Motor neuron (in vitro differentiated cells): ENCODE data around the gene BIRC7. TPM values are rescaled to one million over a fixed set of nuclear protein-coding genes. Genes with fewer than 3 reads are reported as not detected.

Experiments
- ATAC-seq, 8 experiments: fragments of 200-7000 bp; cut with Tn5 transposase; replicated peaks in 6 of 8; 2 replicates each; pipeline ENCODE4 v1.8.0; 2021; ENCODE audit warnings: mild to moderate bottlenecking in 8 of 8, moderate library complexity in 8 of 8
- H3K27ac ChIP-seq, 2 donors: fragments of 250-450 bp; sonication (Bioruptor Pico); 2 replicates each; pipeline ENCODE4 v1.9.0; 2021; ENCODE audit warnings: antibody characterized with exemption in 2 of 2, mild to moderate bottlenecking in 2 of 2, moderate library complexity in 1 of 2
- H3K4me1 ChIP-seq, 2 donors: fragments of 250-450 bp; sonication (Bioruptor Pico); replicated peaks in 1 of 2; 2 replicates each; pipeline ENCODE4 v1.6.1; 2021; ENCODE audit warnings: antibody characterized with exemption in 2 of 2, mild to moderate bottlenecking in 2 of 2, moderate library complexity in 1 of 2
- H3K4me3 ChIP-seq, 5 donors: fragments of 250-450 bp; sonication (Bioruptor Pico); 2 replicates each; pipeline ENCODE4 v1.9.0; 2021; ENCODE audit warnings: antibody characterized with exemption in 5 of 5, mild to moderate bottlenecking in 5 of 5, moderate library complexity in 4 of 5
- WGBS, 10 experiments: fragments of 450-650 bp; shearing (Covaris generic); methylation state at CpG; one replicate each; pipeline ENCODE4 v1.0.0; 2022; 5-methylcytosine and 5-hydroxymethylcytosine counted together
- in situ Hi-C, 9 experiments: fragments of 400-800 bp; cut with MboI; loops; one replicate each; pipeline ENCODE4 v1.15.0; 2021; ENCODE audit warnings: low sequenced_read_pairs in 9 of 9, low pct_unique_long_range_greater_than_20kb in 2 of 9; ENCODE audit not compliant: unreplicated experiment in 9 of 9
- total RNA-seq, 8 experiments: library from RNA; unstranded; fragments of 300-600 nt; gene quantifications; 2 replicates each; pipeline versions ENCODE4 v1.2.3 to v1.2.4, GENCODE V29; 2022

BIRC7 gene
- total RNA-seq, 8 experiments from 2014 or later: 0.29 to 14.1 (median 2.2) TPM; not detected in 2

- WGBS, 10 experiments: 80 to 100% (median 100%) methylated on average over 1 to 4 of the region's 5 CpGs; no CpG with 5 or more reads in 3 of the 10 experiments
Observed at GRCh38 chr20:63212792-63213191, 22.9 kb upstream of the BIRC7 start.

GRCh38 chr20:63214514-63214913 lies 21.2 kb upstream of the BIRC7 start:
- H3K4me3 ChIP-seq: peak overlapping the region in 3 of 5 donors; percentile 71 to 93 (median 73)
- no peak overlapping the region for H3K27ac ChIP-seq
- in situ Hi-C loops: no loop called here
- H3K4me1 ChIP-seq: peaks cover 16 to 17% of the 10 kb centered on the region in 2 donors
- 71 to 100% (median 85%) methylated on average over 1 to 6 of the region's 6 CpGs; no CpG with 5 or more reads in 2 of the 10 experiments for WGBS, 10 experiments
- no peak for ATAC-seq

More at GRCh38 chr20:63212792-63213191, 22.9 kb upstream of the BIRC7 start:
- Histone ChIP-seq H3K27ac (no peak overlapping the region), H3K4me1 (peaks cover 16 to 17% of the 10 kb centered on the region in 2 donors), H3K4me3 (no peak overlapping the region)
- no peak for ATAC-seq
- in situ Hi-C loops: no loop called here

GRCh38 chr20:63215101-63216040 lies 20.3 kb upstream of the BIRC7 start:
- ATAC-seq: peak in 3 of 8 experiments; percentile 39 to 42 (median 40)
- Histone ChIP-seq H3K4me3 (peak overlapping the region; percentile 71 to 93 (median 73)), H3K4me1 (peaks cover 16 to 17% of the 10 kb centered on the region in 2 donors), H3K27ac (peak overlapping the region; percentile 79 to 95)
- WGBS, 10 experiments: 0 to 11% (median 2%) methylated on average over 1 to 30 of the region's 81 CpGs
- in situ Hi-C loops: no loop called here

GRCh38 chr20:63216041-63216848 lies 19.5 kb upstream of the BIRC7 start, which contains the start of gene YTHDF1:
YTHDF1 (minus strand) TSS chr20:63216131; CDS start chr20:63215892, 239 bp downstream.
- H3K4me3 ChIP-seq: peak within 1 kb of the TSS; percentile 71 to 93 (median 73)
- peak; percentile 83 to 94 (median 92) for ATAC-seq
- H3K27ac ChIP-seq: peak within 1 kb of the TSS; percentile 79 to 95
- H3K4me1 ChIP-seq: peaks cover 16 to 17% of the 10 kb centered on the region in 2 donors
- WGBS, 10 experiments: 0 to 50% (median 0%) methylated on average over 1 to 10 of the region's 96 CpGs; no CpG with 5 or more reads in 3 of the 10 experiments
- in situ Hi-C loops: no loop called here

- in situ Hi-C loops: no loop called here
- ATAC-seq: no peak
- Histone ChIP-seq H3K27ac (peak overlapping the region; percentile 77 to 92), H3K4me3 (peak overlapping the region; percentile 71 to 93 (median 73)), H3K4me1 (peaks cover 16 to 17% of the 10 kb centered on the region in 2 donors)
- WGBS, 10 experiments: 49 to 93% (median 71%) methylated on average over 2 to 6 of the region's 13 CpGs; no CpG with 5 or more reads in 2 of the 10 experiments
Observed at GRCh38 chr20:63216849-63217471, 18.7 kb upstream of the BIRC7 start.

- in situ Hi-C loops: no loop called here
- H3K4me1 ChIP-seq: peaks cover 16 to 17% of the 10 kb centered on the region in 2 donors
- no peak overlapping the region for H3K27ac ChIP-seq
- 37 to 100% (median 56%) methylated on average over 1 to 4 of the region's 7 CpGs; no CpG with 5 or more reads in 6 of the 10 experiments for WGBS, 10 experiments
- no peak overlapping the region for H3K4me3 ChIP-seq
- no peak for ATAC-seq
Observed at GRCh38 chr20:63217706-63218105, 18.0 kb upstream of the BIRC7 start.

GRCh38 chr20:63218701-63219446 lies 16.8 kb upstream of the BIRC7 start:
- in situ Hi-C loops: no loop called here

GRCh38 chr20:63219447-63219821 lies 16.3 kb upstream of the BIRC7 start:
- H3K4me1 ChIP-seq: peaks cover 24 to 26% of the 10 kb centered on the region in 2 donors
- no peak overlapping the region for H3K4me3 ChIP-seq
- no peak overlapping the region for H3K27ac ChIP-seq
- in situ Hi-C loops: no loop called here
- ATAC-seq: no peak
- WGBS, 10 experiments: 52 to 100% (median 60%) methylated on average over 1 to 6 of the region's 8 CpGs; no CpG with 5 or more reads in 7 of the 10 experiments

More at GRCh38 chr20:63218701-63219446, 16.8 kb upstream of the BIRC7 start:
- H3K4me3 ChIP-seq: no peak overlapping the region
- whole genome bisulfite sequencing, 10 experiments: 0 to 100% (median 58%) methylated on average over 1 to 4 of the region's 13 CpGs; no CpG with 5 or more reads in 4 of the 10 experiments
- no peak overlapping the region for H3K27ac ChIP-seq
- peaks cover 21 to 22% of the 10 kb centered on the region in 2 donors for H3K4me1 ChIP-seq
- no peak for ATAC-seq

GRCh38 chr20:63219866-63220521 lies 15.7 kb upstream of the BIRC7 start:
- Histone ChIP-seq H3K4me1 (peaks cover 24 to 26% of the 10 kb centered on the region in 2 donors), H3K4me3 (no peak overlapping the region), H3K27ac (no peak overlapping the region)
- 40 to 100% (median 63%) methylated on average over 1 to 5 of the region's 25 CpGs; no CpG with 5 or more reads in 6 of the 10 experiments for WGBS, 10 experiments
- no peak for ATAC-seq
- in situ Hi-C loops: no loop called here

GRCh38 chr20:63220696-63221399 lies 14.9 kb upstream of the BIRC7 start:
- ATAC-seq: no peak
- Histone ChIP-seq H3K4me1 (peaks cover 26 to 29% of the 10 kb centered on the region in 2 donors), H3K27ac (no peak overlapping the region), H3K4me3 (no peak overlapping the region)
- 14 to 40% (median 32%) methylated on average over 1 to 5 of the region's 9 CpGs; no CpG with 5 or more reads in 6 of the 10 experiments for WGBS, 10 experiments
- in situ Hi-C loops: no loop called here
